HUES6 (cell line): ENCODE results near the gene ESYT2.

ENCODE experiments used
- H3K27ac ChIP-seq: 2 replicates; pipeline ENCODE4 v1.7.0; 2013; ENCODE audit warnings: low read depth, mild to moderate bottlenecking, low read length, inconsistent platforms
- H3K27me3 ChIP-seq: 2 replicates; pipeline ENCODE4 v1.6.1; 2013; ENCODE audit warnings: low read length; ENCODE audit not compliant: control insufficient read depth, insufficient read depth
- H3K36me3 ChIP-seq: 2 replicates; pipeline ENCODE4 v1.6.1; 2013; ENCODE audit warnings: low read length; ENCODE audit not compliant: control insufficient read depth, insufficient read depth
- H3K4me1 ChIP-seq: 2 replicates; pipeline ENCODE4 v1.6.1; 2013; ENCODE audit warnings: low read length; ENCODE audit not compliant: control insufficient read depth, insufficient read depth
- H3K4me3 ChIP-seq: 2 replicates; pipeline ENCODE4 v1.5.1; 2013; ENCODE audit warnings: low read depth, low read length
- H3K9ac ChIP-seq: one replicate; pipeline ENCODE4 v1.6.1; 2013; ENCODE audit warnings: mild to moderate bottlenecking, low read length
- H3K9me3 ChIP-seq: 2 replicates; pipeline ENCODE4 v1.6.1; 2013; ENCODE audit warnings: low read depth, low read length; ENCODE audit not compliant: control insufficient read depth, insufficient read depth

Gene ESYT2

DNA sequence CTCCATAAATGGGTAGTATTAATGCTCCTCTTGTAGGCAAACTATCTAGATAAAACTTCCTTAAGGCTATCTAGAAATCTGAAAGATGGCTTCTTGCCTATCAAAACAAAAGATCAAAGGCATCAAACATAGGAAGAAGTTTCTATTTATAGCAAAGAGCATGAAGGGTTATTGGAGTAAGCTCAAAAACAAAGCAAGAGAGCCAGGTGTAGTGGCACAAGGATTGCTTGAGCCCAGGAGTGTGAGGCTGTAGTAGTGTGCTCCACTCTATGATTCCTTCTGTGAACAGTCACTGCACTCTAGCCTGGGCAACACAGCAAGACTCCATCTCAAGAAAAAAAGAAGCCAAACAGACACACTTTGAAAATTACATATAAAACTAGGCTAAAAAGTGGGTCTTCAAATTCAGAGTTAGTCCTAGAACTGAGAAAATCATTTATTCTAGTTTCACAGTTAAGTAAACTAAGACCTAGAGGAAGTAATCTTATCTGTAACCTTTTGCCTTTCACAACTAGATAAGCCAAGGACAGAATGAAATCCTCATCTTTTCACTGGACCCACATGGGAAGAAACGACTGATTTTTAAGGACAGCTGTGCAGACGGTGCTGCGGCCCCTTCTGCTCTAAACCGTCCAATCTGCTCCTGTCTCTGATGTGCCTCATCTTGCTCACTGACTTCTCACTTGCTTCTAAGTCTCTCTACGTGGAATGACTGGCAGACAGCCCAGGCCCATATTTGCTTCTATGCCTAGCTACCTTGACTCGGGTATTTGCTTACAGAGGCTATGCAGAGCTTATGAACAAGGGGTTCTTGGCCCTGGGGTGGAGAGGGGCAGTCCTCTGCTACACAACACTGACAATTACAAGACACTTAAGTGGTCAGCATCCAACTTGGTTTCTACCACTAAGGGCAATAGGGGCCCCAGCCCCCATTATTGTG is 50.0 kb downstream of the ESYT2 start:
- Histone ChIP-seq H3K9ac (no peak overlapping the region), H3K36me3 (peaks cover 54% of the 10 kb centered on the region)

DNA sequence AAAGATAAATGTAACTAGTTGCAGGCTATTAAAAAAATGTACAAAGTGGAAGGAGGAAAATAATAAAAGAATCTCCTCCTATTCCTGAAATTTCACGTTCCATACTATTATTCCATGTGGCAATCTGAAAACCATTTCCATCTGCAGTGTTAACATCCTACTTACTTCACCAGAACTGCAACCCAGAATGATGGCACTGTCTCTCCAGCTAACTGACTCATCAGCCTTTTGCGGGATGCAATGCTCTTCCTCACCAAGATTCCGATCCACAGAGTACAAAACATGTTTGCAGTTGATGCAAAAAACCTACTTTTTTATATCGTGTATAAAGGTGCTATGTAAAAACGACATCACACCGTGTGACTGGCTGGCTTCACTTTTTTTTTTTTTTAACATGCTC is 50.8 kb downstream of the ESYT2 start:
- Histone ChIP-seq H3K4me3 (no peak overlapping the region), H3K9me3 (peaks cover 13% of the 10 kb centered on the region), H3K4me1 (no peaks in the 10 kb centered on the region), H3K36me3 (peaks cover 47% of the 10 kb centered on the region), H3K27me3 (no peaks in the 10 kb centered on the region), H3K27ac (no peak overlapping the region), H3K9ac (no peak overlapping the region)

More for the DNA sequence above, 50.0 kb downstream of the ESYT2 start:
- Histone ChIP-seq H3K27me3 (no peaks in the 10 kb centered on the region), H3K4me1 (no peaks in the 10 kb centered on the region), H3K4me3 (no peak overlapping the region), H3K27ac (no peak overlapping the region), H3K9me3 (peaks cover 13% of the 10 kb centered on the region)

DNA sequence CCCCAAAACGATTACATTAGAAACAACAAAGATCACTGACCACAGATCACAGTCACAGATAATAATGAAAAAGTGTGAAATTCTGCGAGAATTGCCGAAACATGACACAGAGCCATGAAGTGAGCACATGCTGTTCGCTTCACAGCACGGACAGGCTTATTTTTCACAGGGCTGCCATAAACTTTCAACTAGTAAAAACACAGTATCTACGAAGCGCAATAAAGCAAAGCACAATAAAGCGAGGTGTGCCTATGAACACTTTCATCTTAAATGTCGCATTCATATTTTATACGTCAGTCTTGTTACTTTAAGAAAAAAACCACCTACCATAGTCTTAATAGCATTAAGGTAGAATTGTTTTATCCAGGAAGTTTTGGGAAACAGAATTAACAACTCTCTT is 51.5 kb downstream of the ESYT2 start:
- no peaks in the 10 kb centered on the region for H3K4me1 ChIP-seq
- H3K27ac ChIP-seq, result no peak overlapping the region
- H3K9me3 ChIP-seq, result peaks cover 13% of the 10 kb centered on the region
- H3K36me3 ChIP-seq, result peaks cover 42% of the 10 kb centered on the region
- H3K27me3 ChIP-seq, result no peaks in the 10 kb centered on the region
- no peak overlapping the region for H3K9ac ChIP-seq
- H3K4me3 ChIP-seq, result no peak overlapping the region

DNA sequence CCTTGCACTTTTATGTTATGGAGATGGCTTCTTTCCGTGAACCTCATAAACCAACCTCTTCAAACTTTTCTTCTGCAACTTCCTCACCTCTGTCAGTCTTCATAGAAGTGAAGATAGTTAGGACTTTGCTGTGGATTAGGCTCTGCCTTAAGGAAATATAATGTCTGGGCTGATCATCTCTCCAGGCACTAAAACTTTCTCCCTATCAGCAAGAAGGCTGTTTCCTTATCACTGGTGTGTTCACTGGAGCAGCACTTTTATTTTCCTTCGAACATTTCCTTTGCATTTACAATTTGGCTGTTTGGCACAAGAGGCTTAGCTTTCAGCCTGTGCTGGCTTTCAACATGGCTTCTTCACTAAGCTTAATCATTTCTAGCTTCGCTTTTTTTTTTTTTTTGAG is 52.8 kb downstream of the ESYT2 start:
- Histone ChIP-seq H3K27ac (no peak overlapping the region), H3K36me3 (peaks cover 29% of the 10 kb centered on the region), H3K9ac (no peak overlapping the region), H3K4me3 (no peak overlapping the region), H3K9me3 (peaks cover 5% of the 10 kb centered on the region), H3K4me1 (no peaks in the 10 kb centered on the region), H3K27me3 (no peaks in the 10 kb centered on the region)

DNA sequence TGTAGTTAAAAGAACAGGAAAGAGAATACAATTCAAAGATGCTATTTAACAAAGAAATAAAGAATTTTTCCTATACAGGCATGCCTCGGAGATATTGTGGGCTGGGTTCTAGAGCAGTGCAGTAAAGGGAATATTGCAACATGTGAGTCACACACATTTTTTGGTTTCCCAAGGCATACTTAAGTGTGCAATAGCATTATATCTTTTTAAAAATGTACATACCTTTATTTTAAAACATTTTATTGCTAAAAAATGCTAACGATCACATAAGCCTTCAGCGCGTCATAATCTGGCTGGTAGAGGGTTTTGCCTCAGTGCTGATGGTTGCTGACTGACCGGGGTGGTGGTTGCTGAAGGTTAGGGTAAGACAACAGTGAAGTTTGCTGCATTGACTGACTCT is 54.4 kb downstream of the ESYT2 start:
- no peak overlapping the region for H3K4me3 ChIP-seq
- no peak overlapping the region for H3K9ac ChIP-seq
- peaks cover 17% of the 10 kb centered on the region for H3K36me3 ChIP-seq
- no peaks in the 10 kb centered on the region for H3K4me1 ChIP-seq
- H3K27ac ChIP-seq, result no peak overlapping the region
- H3K9me3 ChIP-seq, result no peaks in the 10 kb centered on the region
- H3K27me3 ChIP-seq, result no peaks in the 10 kb centered on the region

DNA sequence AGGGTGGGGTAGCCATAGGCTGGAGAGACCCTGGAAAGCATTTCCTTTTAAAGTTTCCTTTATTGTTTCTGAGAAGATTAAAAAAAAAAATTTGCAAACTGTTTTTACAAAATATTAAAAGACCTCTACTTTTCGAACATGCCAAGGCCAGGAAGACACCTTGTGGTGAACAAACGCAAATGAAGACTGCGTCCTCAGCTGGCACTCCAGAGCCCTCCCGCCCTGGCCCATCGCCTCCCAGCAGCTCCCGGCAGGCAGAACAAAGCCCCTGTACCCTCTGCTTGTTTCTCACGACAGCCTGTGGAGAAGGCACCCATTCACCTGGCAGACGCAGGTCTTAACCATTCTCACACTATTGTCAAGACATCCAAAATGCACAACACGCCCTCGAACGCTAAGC is 56.4 kb downstream of the ESYT2 start:
- H3K4me1 ChIP-seq, result no peaks in the 10 kb centered on the region
- no peaks in the 10 kb centered on the region for H3K9me3 ChIP-seq
- H3K9ac ChIP-seq, result no peak overlapping the region
- no peak overlapping the region for H3K27ac ChIP-seq
- H3K36me3 ChIP-seq, result peaks cover 15% of the 10 kb centered on the region
- H3K4me3 ChIP-seq, result no peak overlapping the region
- H3K27me3 ChIP-seq, result no peaks in the 10 kb centered on the region

DNA sequence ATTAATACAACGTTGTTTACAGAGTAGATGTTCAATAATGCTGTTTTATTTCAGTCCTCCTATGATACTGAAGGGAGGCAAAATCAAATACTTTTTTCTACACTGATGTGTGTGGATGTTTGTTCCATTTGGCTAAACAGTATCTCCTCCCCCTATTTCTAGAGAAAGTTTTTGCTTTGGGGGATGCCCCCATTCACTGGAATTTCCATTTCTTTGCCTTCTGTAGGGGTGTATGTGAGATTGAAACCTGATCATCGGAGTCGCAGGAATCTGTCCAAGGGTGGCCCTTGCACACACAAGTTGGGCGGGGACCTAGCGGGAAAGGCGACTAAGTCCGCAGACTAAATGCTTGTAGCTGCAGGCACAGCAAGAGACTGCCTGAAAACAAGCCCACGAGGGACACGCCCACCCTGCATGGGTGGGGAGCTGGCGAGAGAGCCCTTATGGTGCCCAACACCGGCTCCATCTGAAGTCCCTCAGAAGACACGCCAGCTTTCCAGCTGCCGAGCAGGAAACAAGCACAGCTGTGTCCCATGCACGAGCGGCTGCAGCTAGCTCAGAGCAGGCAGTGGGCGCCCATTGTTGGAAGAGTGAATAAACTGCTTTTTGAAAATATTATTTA is 58.0 kb downstream of the ESYT2 start:
- no peak overlapping the region for H3K9ac ChIP-seq
- no peaks in the 10 kb centered on the region for H3K27me3 ChIP-seq
- no peaks in the 10 kb centered on the region for H3K9me3 ChIP-seq
- H3K4me3 ChIP-seq, result no peak overlapping the region
- H3K4me1 ChIP-seq, result no peaks in the 10 kb centered on the region
- H3K36me3 ChIP-seq, result peaks cover 17% of the 10 kb centered on the region
- no peak overlapping the region for H3K27ac ChIP-seq

DNA sequence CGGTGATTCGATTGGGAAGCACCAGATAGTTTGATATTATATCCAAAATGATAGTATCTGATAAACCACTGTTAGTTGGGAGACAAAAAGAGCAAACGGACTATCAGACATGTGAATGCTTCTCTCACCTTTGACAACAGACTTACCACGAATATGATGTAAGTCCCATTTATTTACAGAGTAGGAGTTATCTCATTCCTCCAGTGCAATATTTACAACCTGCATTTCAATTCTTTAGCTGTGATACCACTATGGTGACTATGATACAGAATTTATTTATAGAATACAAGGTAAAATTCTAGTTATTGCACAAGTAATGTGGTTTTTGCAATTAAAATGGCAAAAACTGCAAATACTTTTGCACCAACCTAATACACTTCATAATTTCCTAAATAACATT is 61.6 kb downstream of the ESYT2 start:
- Histone ChIP-seq H3K4me3 (no peak overlapping the region), H3K36me3 (peaks cover 29% of the 10 kb centered on the region), H3K27me3 (no peaks in the 10 kb centered on the region), H3K27ac (no peak overlapping the region), H3K9me3 (no peaks in the 10 kb centered on the region), H3K9ac (no peak overlapping the region), H3K4me1 (no peaks in the 10 kb centered on the region)

DNA sequence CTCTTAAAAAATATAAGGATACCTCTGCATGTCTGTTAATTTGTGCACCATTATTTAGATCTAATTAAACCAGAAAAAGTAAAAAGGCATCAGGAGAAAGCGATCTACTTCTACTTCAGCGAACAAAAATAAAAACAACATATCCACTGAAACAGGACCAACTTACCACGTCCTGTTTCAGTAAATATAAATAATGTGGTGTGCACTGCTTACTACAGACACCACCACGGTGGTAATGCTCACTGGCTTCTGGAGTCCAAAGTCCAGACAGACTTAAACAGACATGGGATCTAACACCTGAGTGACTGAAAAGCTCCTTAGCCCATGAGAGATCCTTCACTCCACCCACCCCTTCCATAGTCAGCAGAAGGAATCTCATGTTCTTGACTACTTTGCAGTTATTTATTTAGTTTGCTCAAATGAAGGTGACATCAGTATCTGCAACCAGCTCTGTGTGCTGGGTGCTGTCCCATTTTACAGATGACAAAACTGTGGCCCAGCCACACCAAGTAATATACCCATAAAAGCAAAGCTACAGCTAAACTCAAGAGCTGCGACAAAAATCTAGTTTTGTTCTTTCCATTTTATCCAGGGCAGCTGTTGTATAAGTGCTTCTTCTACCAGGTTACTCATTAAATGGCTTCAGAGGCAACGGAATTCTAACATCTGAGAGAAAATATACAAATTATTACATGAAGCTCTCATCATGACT is 62.6 kb downstream of the ESYT2 start:
- Histone ChIP-seq H3K9me3 (no peaks in the 10 kb centered on the region), H3K4me1 (no peaks in the 10 kb centered on the region), H3K36me3 (peaks cover 31% of the 10 kb centered on the region), H3K4me3 (no peak overlapping the region), H3K27me3 (no peaks in the 10 kb centered on the region), H3K9ac (no peak overlapping the region), H3K27ac (no peak overlapping the region)

DNA sequence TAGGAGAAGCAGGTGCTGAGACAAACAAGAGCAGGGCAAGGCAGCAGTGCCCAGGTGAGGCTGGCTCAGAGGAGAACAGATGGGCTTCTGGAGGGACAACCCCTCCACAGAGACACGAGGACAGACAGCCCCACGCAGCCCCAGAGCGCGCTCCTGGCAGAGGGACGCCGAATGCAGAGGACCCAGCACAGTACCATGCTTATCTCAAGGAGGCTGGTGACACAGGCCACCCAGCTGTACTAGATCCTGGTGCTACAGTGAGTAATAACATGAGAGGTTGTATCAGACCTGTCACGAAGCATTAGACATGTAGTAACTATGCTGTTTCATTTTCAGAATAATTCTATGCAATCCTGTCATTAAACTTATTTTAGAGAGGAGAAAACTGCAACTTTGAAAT is 64.3 kb downstream of the ESYT2 start:
- H3K4me3 ChIP-seq, result no peak overlapping the region
- H3K36me3 ChIP-seq, result peaks cover 47% of the 10 kb centered on the region
- H3K9me3 ChIP-seq, result no peaks in the 10 kb centered on the region
- H3K27ac ChIP-seq, result no peak overlapping the region
- no peaks in the 10 kb centered on the region for H3K4me1 ChIP-seq
- no peaks in the 10 kb centered on the region for H3K27me3 ChIP-seq
- no peak overlapping the region for H3K9ac ChIP-seq
